ENCODE measurements around the gene MBLAC1.
A peak's percentile ranks its signal among the peaks of the same experiment; 100 is the strongest.

Gene MBLAC1

DNA sequence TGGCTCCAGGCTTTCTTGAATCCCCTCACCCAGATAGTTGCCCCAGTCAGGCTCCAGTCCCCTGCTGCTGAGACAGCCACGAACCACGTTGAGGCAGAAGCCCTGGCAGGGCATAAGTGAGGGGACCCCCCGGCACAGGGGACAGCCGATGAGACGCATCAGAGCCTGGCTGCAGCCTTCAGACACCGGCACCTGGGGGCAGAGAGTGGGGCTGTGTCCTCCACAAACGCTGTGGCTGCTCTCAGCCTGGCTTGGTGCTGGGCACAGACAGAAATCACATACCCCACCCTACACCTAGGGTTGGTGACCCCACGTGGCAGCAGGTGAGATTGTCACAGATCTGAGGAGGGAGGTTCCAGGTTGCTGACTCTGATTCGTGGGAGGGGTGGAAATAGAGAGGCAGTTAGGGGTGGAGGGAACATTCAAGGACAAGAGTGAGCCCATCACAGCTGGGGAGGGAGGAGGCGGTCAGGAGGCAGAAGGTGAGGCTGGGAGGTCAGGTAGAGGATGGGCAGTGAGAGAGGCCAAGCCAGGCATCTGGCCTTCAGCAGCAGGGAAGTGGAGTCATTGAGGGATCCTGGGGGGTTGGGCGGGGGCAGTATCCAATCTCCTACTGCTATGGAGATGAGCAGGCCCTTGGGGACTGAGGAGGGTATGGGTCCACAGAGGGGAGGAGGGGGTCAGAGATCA, 47.2 kb downstream of the MBLAC1 start:
- no peak for DNase-seq (ENCODE audit: low spot score)

GRCh38 chr7:100174582-100174981, 47.8 kb downstream of the MBLAC1 start:
- DNase-seq (ENCODE audit: low spot score), result no peak

DNA sequence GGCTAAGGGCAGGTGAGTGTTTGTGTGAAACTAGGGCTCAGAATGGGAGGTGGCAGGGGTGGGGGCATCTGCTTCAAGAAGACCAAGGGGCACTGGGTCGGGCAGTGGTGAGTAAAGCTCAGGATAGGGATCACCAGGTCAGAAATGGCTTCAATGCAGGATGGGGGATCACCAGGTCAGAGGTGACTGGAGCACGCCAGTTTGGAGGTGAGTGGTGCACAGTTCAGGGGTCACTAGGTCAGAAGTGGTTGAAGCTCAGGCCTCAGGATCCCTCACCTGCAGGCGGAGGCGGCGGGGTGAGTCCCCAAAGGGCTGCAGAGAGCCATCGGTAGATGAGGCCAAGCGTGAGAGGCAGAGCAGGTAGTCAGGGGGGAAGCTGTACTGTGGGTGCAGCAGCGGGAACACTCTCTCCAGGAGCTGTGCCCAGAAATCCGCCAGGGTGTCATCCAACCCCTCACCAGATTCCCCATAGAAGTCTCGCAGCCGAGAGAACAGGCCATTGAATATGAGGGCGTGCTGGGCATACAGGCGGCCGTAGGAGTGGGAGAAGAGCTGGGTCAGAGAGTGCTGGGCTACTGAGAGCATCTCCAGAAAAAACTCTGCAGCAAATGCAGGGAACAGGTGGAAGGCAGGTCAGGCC, 48.6 kb downstream of the MBLAC1 start:
- DNase-seq (ENCODE audit: low spot score), result no peak

DNA sequence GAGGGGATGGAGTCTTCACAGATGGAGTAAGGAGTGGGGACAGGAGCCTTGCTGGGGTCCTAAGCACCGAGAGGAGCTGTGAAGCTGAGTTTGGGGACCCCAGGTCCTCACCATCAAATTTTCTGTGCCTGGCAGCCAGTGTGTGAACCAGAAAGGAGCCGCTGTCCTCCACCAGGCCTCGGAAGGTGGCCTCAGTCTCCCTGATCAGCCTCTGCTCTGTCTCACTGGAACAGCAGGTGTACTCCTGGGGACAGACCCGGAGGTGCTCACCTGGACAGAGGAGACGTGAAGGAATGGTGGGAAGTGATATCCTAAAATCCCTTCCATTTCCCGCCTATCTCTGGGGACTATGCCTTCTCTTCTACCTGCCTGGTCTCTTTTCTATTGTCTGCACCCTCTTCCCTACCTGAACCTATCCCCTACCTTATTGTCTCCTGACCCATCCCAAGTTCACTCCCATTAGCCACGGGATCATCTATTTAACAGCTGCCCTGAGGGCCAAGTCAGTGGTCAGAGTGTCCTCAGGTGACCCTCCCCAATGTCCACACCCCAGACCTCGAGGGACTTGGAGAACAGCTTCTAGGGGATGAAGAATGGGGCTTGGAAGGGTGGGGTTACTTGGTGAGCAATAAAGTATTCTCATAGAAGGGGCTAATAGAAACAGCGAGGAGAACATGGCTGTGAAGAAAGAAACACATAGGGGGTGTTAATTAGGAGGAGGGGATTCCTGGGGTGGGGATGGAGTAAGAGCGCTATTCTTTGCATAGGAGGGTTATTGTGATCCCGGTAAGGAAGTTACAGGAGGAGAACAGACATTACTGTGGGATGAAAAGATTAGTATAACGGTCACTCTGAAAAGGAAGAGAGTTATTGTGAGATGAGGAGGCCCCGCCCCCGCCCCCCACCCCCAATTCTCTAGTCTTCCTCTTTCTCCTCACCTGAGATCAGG, 49.6 kb downstream of the MBLAC1 start:
- no peak for DNase-seq (ENCODE audit: low spot score)

- DNase-seq (ENCODE audit: low spot score), result peak; percentile 98
Observed at GRCh38 chr7:100177045-100178001, 50.6 kb downstream of the MBLAC1 start, which contains the start of the genes GPC2 and STAG3. GPC2 (minus strand) TSS chr7:100177381; CDS start chr7:100177199, 182 bp downstream. STAG3 (plus strand) TSS chr7:100177918; CDS start chr7:100180557, 2,639 bp downstream.
